GM23338 (cell line): Measurements from ENCODE around the gene NPHP1.

ENCODE experiments used
- CREB1 ChIP-seq: fragments of 250-450 bp; sonication (Bioruptor Pico); IDR thresholded peaks from 2 replicates; pipeline ENCODE4 v1.5.0; 2020; ENCODE audit warnings: low read depth, mild to moderate bottlenecking, moderate library complexity
- ETS1 ChIP-seq: IDR thresholded peaks from 2 replicates; pipeline ENCODE4 v1.6.1; 2016; ENCODE audit warnings: antibody characterized with exemption
- EZH2 ChIP-seq: fragments of 200-600 bp; sonication (generic); IDR thresholded peaks from one replicate; pipeline ENCODE4 v1.8.0; 2017; ENCODE audit warnings: antibody characterized with exemption, mild to moderate bottlenecking, low read depth; ENCODE audit not compliant: unreplicated experiment
- EZH2phosphoT487 ChIP-seq: fragments of 200-600 bp; sonication (generic); IDR thresholded peaks from one replicate; pipeline ENCODE4 v1.8.1; 2018; ENCODE audit warnings: antibody characterized with exemption; ENCODE audit not compliant: unreplicated experiment
- JUNB ChIP-seq: IDR thresholded peaks from one replicate; pipeline ENCODE4 v1.6.1; 2016; ENCODE audit warnings: antibody characterized with exemption; ENCODE audit not compliant: unreplicated experiment
- NANOG ChIP-seq: IDR thresholded peaks from 2 replicates; pipeline ENCODE4 v1.6.1; 2016; ENCODE audit warnings: antibody characterized with exemption, borderline replicate concordance
- POLR2AphosphoS5 ChIP-seq: IDR thresholded peaks from 2 replicates; pipeline ENCODE4 v1.6.1; 2016; ENCODE audit warnings: antibody characterized with exemption, low read depth
- REST ChIP-seq: IDR thresholded peaks from one replicate; pipeline ENCODE4 v1.6.1; 2018; ENCODE audit warnings: antibody characterized with exemption; ENCODE audit not compliant: unreplicated experiment
- ZNF331 ChIP-seq: fragments of 250-450 bp; sonication (Bioruptor Pico); IDR thresholded peaks from 2 replicates; pipeline ENCODE4 v1.5.0; 2020; ENCODE audit warnings: low read depth, mild to moderate bottlenecking, moderate library complexity
- ZNF462 ChIP-seq: fragments of 250-450 bp; sonication (Bioruptor Pico); IDR thresholded peaks from 2 replicates; pipeline ENCODE4 v1.5.0; 2020; ENCODE audit warnings: mild to moderate bottlenecking, moderate library complexity
- TF ChIP-seq, protein P1 (sequence below), 2 experiments: fragments of 200-600 bp in 1 of 2; sonication (generic) in 1 of 2; conservative IDR thresholded peaks; 2 replicates each; pipeline versions ENCODE4 v1.5.1 to v1.6.1; 2016 to 2017; ENCODE audit warnings: antibody characterized with exemption in 2 of 2, low read depth in 2 of 2, mild to moderate bottlenecking in 2 of 2, moderate library complexity in 1 of 2

DNA sequence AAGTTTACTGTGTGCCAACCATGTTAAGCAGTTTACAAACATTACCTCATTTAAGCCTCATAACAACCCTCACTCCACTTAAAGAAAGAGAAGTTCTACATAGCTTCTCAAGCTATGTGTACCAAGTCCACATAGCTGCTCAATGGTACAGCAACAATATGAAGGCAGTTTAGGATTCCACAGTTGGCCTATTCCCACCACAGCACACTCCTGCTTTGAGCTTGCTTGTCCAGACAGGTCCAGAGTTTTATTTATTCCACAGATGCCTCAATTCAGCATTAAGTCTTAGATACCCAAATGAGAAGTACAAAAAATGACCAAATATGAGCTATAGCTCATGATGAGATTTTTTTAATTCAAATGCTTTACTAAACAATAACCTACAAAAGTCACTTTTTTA, 24.8 kb downstream of the NPHP1 start:
- no peak for TF ChIP-seq CREB1 (CRISPR knock-in tag)
- TF ChIP-seq REST = no peak
- TF ChIP-seq, protein P1, sequence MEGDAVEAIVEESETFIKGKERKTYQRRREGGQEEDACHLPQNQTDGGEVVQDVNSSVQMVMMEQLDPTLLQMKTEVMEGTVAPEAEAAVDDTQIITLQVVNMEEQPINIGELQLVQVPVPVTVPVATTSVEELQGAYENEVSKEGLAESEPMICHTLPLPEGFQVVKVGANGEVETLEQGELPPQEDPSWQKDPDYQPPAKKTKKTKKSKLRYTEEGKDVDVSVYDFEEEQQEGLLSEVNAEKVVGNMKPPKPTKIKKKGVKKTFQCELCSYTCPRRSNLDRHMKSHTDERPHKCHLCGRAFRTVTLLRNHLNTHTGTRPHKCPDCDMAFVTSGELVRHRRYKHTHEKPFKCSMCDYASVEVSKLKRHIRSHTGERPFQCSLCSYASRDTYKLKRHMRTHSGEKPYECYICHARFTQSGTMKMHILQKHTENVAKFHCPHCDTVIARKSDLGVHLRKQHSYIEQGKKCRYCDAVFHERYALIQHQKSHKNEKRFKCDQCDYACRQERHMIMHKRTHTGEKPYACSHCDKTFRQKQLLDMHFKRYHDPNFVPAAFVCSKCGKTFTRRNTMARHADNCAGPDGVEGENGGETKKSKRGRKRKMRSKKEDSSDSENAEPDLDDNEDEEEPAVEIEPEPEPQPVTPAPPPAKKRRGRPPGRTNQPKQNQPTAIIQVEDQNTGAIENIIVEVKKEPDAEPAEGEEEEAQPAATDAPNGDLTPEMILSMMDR (conservative IDR thresholded peaks at IDR 0.05; ENCODE audit: low read depth in 2 of 2) = no peak
- TF ChIP-seq POLR2AphosphoS5 = no peak
- no peak for TF ChIP-seq JUNB
- TF ChIP-seq EZH2 = no peak
- TF ChIP-seq EZH2phosphoT487 = no peak
- no peak for TF ChIP-seq ZNF331 (CRISPR knock-in tag)
- no peak for TF ChIP-seq ETS1
- TF ChIP-seq NANOG = no peak
- TF ChIP-seq ZNF462 (CRISPR knock-in tag) = no peak
